Measurements from ENCODE around the gene SHB. TPM values are rescaled to one million over a fixed set of nuclear protein-coding genes. Genes with fewer than 3 reads are reported as not detected.

SHB gene
- polyA plus RNA-seq, 2 of the 4 experiments (the other 2 are of a cell fraction), result 15.4 to 22.0 TPM

DNA sequence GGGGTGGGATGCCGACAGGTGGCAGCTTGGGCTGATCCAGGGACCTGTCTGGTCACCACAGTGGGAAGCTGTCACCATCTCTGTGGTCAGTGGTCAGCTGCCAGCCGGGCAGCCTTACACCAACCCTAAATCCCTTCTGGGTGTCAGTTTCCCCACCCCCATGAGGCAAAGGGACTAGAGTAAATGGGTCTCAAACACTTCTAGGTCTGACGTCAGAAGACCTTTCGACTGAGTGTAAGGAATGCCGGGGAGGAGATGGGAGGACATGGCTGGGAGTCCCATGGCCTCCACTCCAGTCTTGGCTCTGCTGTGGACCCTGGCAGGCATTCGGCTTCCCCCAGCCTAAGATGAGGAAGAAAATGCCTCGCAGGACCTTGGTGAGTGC, 124.8 kb downstream of the SHB start:
- 68% methylated on average over 7 of the region's 7 CpGs for WGBS (ENCODE audit: missing lambda C conversion rate)

More for the DNA sequence above, 124.8 kb downstream of the SHB start:
- POLR2A ChIA-PET, result no interaction called here
- Histone ChIP-seq H3K4me2 (peak overlapping the region; percentile 57), H3K4me3 (no peak overlapping the region), H3K27ac (peak overlapping the region; percentile 63 to 76; a peak in 5 of 6 replicates), H3K9me3 (no peaks in the 10 kb centered on the region), H3K4me1 (peaks cover 55% of the 10 kb centered on the region)
- no peak for TF ChIP-seq FOSB (CRISPR knock-in tag; IDR thresholded peaks at IDR 0.05)
- TF ChIP-seq, protein P1, sequence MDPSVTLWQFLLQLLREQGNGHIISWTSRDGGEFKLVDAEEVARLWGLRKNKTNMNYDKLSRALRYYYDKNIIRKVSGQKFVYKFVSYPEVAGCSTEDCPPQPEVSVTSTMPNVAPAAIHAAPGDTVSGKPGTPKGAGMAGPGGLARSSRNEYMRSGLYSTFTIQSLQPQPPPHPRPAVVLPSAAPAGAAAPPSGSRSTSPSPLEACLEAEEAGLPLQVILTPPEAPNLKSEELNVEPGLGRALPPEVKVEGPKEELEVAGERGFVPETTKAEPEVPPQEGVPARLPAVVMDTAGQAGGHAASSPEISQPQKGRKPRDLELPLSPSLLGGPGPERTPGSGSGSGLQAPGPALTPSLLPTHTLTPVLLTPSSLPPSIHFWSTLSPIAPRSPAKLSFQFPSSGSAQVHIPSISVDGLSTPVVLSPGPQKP (IDR thresholded peaks at IDR 0.05; ENCODE audit: low read depth, low read length), result no peak
- TF ChIP-seq CEBPB (IDR thresholded peaks at IDR 0.05), result no peak
- no peak for TF ChIP-seq NR3C1 (IDR thresholded peaks at IDR 0.05)
- no peak for TF ChIP-seq RAD21 (conservative IDR thresholded peaks at IDR 0.05 in 1 of 2, IDR thresholded peaks at IDR 0.05 in 1 of 2)
- TF ChIP-seq JUNB (IDR thresholded peaks at IDR 0.05), result no peak
- TF ChIP-seq, protein P2, sequence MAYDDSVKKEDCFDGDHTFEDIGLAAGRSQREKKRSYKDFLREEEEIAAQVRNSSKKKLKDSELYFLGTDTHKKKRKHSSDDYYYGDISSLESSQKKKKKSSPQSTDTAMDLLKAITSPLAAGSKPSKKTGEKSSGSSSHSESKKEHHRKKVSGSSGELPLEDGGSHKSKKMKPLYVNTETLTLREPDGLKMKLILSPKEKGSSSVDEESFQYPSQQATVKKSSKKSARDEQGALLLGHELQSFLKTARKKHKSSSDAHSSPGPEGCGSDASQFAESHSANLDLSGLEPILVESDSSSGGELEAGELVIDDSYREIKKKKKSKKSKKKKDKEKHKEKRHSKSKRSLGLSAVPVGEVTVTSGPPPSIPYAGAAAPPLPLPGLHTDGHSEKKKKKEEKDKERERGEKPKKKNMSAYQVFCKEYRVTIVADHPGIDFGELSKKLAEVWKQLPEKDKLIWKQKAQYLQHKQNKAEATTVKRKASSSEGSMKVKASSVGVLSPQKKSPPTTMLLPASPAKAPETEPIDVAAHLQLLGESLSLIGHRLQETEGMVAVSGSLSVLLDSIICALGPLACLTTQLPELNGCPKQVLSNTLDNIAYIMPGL (CRISPR knock-in tag; IDR thresholded peaks at IDR 0.05; ENCODE audit: borderline replicate concordance), result no peak
- TF ChIP-seq, protein P3, sequence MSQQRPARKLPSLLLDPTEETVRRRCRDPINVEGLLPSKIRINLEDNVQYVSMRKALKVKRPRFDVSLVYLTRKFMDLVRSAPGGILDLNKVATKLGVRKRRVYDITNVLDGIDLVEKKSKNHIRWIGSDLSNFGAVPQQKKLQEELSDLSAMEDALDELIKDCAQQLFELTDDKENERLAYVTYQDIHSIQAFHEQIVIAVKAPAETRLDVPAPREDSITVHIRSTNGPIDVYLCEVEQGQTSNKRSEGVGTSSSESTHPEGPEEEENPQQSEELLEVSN (IDR thresholded peaks at IDR 0.05; ENCODE audit: borderline replicate concordance, low read depth), result no peak
- no peak for TF ChIP-seq MYC (IDR thresholded peaks at IDR 0.05; ENCODE audit: borderline replicate concordance, low read length)
- TF ChIP-seq, protein P4, sequence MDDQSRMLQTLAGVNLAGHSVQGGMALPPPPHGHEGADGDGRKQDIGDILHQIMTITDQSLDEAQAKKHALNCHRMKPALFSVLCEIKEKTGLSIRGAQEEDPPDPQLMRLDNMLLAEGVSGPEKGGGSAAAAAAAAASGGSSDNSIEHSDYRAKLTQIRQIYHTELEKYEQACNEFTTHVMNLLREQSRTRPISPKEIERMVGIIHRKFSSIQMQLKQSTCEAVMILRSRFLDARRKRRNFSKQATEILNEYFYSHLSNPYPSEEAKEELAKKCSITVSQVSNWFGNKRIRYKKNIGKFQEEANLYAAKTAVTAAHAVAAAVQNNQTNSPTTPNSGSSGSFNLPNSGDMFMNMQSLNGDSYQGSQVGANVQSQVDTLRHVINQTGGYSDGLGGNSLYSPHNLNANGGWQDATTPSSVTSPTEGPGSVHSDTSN (IDR thresholded peaks at IDR 0.05), result no peak
- no peak for TF ChIP-seq HEYL (CRISPR knock-in tag; IDR thresholded peaks at IDR 0.05)
- TF ChIP-seq, protein P5, sequence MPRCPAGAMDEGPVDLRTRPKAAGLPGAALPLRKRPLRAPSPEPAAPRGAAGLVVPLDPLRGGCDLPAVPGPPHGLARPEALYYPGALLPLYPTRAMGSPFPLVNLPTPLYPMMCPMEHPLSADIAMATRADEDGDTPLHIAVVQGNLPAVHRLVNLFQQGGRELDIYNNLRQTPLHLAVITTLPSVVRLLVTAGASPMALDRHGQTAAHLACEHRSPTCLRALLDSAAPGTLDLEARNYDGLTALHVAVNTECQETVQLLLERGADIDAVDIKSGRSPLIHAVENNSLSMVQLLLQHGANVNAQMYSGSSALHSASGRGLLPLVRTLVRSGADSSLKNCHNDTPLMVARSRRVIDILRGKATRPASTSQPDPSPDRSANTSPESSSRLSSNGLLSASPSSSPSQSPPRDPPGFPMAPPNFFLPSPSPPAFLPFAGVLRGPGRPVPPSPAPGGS (IDR thresholded peaks at IDR 0.05), result no peak
- no peak for TF ChIP-seq BHLHE40 (IDR thresholded peaks at IDR 0.05; ENCODE audit: low read depth, low read length)
- no peak for TF ChIP-seq CHD2 (IDR thresholded peaks at IDR 0.05; ENCODE audit: low read length, partially characterized antibody)
- TF ChIP-seq, protein P6, sequence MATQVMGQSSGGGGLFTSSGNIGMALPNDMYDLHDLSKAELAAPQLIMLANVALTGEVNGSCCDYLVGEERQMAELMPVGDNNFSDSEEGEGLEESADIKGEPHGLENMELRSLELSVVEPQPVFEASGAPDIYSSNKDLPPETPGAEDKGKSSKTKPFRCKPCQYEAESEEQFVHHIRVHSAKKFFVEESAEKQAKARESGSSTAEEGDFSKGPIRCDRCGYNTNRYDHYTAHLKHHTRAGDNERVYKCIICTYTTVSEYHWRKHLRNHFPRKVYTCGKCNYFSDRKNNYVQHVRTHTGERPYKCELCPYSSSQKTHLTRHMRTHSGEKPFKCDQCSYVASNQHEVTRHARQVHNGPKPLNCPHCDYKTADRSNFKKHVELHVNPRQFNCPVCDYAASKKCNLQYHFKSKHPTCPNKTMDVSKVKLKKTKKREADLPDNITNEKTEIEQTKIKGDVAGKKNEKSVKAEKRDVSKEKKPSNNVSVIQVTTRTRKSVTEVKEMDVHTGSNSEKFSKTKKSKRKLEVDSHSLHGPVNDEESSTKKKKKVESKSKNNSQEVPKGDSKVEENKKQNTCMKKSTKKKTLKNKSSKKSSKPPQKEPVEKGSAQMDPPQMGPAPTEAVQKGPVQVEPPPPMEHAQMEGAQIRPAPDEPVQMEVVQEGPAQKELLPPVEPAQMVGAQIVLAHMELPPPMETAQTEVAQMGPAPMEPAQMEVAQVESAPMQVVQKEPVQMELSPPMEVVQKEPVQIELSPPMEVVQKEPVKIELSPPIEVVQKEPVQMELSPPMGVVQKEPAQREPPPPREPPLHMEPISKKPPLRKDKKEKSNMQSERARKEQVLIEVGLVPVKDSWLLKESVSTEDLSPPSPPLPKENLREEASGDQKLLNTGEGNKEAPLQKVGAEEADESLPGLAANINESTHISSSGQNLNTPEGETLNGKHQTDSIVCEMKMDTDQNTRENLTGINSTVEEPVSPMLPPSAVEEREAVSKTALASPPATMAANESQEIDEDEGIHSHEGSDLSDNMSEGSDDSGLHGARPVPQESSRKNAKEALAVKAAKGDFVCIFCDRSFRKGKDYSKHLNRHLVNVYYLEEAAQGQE (IDR thresholded peaks at IDR 0.05), result no peak
- TF ChIP-seq HOXB5 (CRISPR knock-in tag; IDR thresholded peaks at IDR 0.05), result no peak
- TF ChIP-seq NPAS2 (CRISPR knock-in tag; IDR thresholded peaks at IDR 0.05; ENCODE audit: borderline replicate concordance), result no peak
- TF ChIP-seq CBX2 (IDR thresholded peaks at IDR 0.05; ENCODE audit: borderline replicate concordance, low read depth), result no peak
- no peak for TF ChIP-seq EHF (CRISPR knock-in tag; IDR thresholded peaks at IDR 0.05)
- CTCF ChIA-PET, result interaction anchor here (1.1 to 1.2 kb wide), 2 partner anchors 10 to 125 kb away, joined by 3 to 4 read pairs; partner anchors contain the start of gene SHB
- DNase-seq (ENCODE audit: low read depth in 1 of 2, low spot score in 1 of 2), result no peak
- FAIRE-seq, result no peak
- 0 out of 6 replicates have a peak, but pooled peaks of 1 of the 2 experiments have one; percentile 10 for ATAC-seq

All from A549 (cell line).